ENCODE data around the gene CFD. TPM values are rescaled to one million over a fixed set of nuclear protein-coding genes. Genes with fewer than 3 reads are reported as not detected.

Gene CFD
- total RNA-seq, 2 experiments from 2014 or later, result 2.3 to 2.9 TPM

DNA sequence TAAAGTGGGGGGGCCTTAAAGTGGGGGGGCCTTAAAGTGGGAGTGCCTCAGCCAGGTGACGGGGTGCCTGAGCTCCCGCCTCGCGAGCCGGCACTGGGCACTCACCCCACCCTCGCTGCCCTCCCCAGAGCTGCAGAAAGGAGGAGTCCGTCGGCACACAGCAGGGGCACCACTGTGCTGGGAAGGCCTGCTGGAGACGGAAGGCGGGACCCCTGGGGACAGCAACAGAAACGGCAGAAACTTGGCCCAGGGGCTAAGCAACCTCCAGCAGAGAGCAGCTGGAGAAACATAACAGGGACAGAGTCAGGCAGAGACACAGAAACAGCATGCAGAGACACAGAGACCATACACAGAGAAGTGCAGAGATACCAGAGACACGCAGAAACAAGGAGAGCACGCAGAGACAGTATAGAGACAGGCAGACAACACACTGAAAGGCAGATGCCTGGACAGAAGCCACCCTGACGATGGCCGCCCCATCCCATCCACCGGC, 7.9 kb downstream of the CFD start:
- CTCF ChIA-PET, result interaction anchor here (0.6 kb wide), 1 partner anchor 98 kb away, joined by 3 read pairs; no protein-coding TSS in a partner anchor

GRCh38 chr19:867855-868457, 8.5 kb downstream of the CFD start:
- POLR2A ChIA-PET, result interaction anchor here (1.2 kb wide), 1 partner anchor 41 kb away, joined by 3 read pairs; no protein-coding TSS in a partner anchor

More for the DNA sequence above, 7.9 kb downstream of the CFD start:
- H3K9me3 ChIP-seq (ENCODE audit: control insufficient read depth in 1 of 2, insufficient read depth in 1 of 2, low read length in 2 of 2), result no peaks in the 10 kb centered on the region
- H3K4me3 ChIP-seq (ENCODE audit: low read length), result no peak overlapping the region
- peak overlapping the region; percentile 27 for H3K27ac Mint-ChIP-seq
- H3K9me3 Mint-ChIP-seq, result no peaks in the 10 kb centered on the region
- DNase-seq (no peak), ATAC-seq (ENCODE audit: poor library complexity) (no peak)
- H3K4me3 Mint-ChIP-seq, result no peak overlapping the region
- H3K27me3 ChIP-seq (ENCODE audit: control insufficient read depth in 1 of 2, insufficient read depth in 2 of 2, low read length in 2 of 2), result no peaks in the 10 kb centered on the region
- TF ChIP-seq, protein P1, sequence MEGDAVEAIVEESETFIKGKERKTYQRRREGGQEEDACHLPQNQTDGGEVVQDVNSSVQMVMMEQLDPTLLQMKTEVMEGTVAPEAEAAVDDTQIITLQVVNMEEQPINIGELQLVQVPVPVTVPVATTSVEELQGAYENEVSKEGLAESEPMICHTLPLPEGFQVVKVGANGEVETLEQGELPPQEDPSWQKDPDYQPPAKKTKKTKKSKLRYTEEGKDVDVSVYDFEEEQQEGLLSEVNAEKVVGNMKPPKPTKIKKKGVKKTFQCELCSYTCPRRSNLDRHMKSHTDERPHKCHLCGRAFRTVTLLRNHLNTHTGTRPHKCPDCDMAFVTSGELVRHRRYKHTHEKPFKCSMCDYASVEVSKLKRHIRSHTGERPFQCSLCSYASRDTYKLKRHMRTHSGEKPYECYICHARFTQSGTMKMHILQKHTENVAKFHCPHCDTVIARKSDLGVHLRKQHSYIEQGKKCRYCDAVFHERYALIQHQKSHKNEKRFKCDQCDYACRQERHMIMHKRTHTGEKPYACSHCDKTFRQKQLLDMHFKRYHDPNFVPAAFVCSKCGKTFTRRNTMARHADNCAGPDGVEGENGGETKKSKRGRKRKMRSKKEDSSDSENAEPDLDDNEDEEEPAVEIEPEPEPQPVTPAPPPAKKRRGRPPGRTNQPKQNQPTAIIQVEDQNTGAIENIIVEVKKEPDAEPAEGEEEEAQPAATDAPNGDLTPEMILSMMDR (IDR thresholded peaks at IDR 0.05), result no peak
- POLR2A ChIA-PET, result interaction anchor here (0.8 kb wide), 1 partner anchor 52 kb away, joined by 3 read pairs; no protein-coding TSS in a partner anchor
- peaks cover 23% of the 10 kb centered on the region for H3K36me3 Mint-ChIP-seq (ENCODE audit: low read depth)
- H3K27me3 Mint-ChIP-seq, result no peaks in the 10 kb centered on the region
- H3K27ac ChIP-seq (ENCODE audit: low read depth in 1 of 2, low read length in 2 of 2), result no peak overlapping the region
- H3K36me3 ChIP-seq (ENCODE audit: insufficient read depth, low read length), result peaks cover 37% of the 10 kb centered on the region
- intact Hi-C loops (cut with DNase I, micrococcal nuclease), result no loop called here
- H3K4me1 ChIP-seq (ENCODE audit: insufficient read depth, low read length), result peaks cover 26% of the 10 kb centered on the region
- H3K4me1 Mint-ChIP-seq (ENCODE audit: low read depth), result peaks cover 32% of the 10 kb centered on the region

DNA sequence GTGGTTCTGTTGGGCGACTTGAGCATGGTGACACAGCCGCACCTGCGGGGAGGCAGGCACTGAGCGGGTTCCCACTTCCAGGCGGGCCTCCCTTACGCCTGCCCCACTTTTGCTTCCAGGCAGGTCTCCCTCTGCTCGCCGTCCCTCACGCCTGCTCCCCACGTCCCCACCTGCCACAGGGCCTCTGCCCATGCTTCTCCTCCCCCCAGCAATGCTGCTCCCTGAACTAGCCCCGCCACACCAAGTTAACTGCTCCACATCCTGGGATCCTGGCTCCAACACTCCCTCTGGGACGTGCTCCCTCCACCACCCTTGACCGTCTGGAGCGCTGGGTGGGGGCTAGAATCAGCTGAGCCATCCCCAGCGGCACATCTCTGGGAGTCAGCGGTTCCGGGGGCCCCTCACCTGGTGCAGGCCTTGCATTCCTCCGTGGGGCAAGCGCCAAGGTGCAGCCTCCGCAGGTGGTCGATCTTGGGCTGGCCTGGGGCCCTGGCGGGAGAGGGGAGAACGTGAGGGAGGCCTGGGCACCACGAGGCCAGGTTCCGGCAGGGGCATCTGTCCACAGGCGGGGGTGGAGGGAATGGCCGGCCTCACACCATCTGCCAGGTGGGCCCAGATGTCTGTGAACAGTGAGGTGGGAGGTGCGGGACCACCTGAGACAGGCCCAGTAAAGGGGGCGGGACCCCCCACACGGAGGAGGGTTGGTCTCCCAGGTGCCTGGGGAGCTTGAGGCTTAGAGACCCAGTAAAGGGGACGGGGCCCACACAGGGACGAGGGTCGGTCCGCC, 9.2 kb downstream of the CFD start:
- ATAC-seq (ENCODE audit: poor library complexity), result no peak
- POLR2A ChIA-PET, result interaction anchor here (1.2 kb wide), 1 partner anchor 41 kb away, joined by 3 read pairs; no protein-coding TSS in a partner anchor
- Mint-ChIP-seq H3K27ac (no peak overlapping the region), H3K36me3 (ENCODE audit: low read depth) (peaks cover 28% of the 10 kb centered on the region), H3K4me3 (no peak overlapping the region), H3K4me1 (ENCODE audit: low read depth) (peaks cover 30% of the 10 kb centered on the region), H3K9me3 (no peaks in the 10 kb centered on the region), H3K27me3 (no peaks in the 10 kb centered on the region)
- Histone ChIP-seq H3K4me3 (ENCODE audit: low read length) (no peak overlapping the region), H3K27ac (ENCODE audit: low read depth in 1 of 2, low read length in 2 of 2) (no peak overlapping the region), H3K27me3 (ENCODE audit: control insufficient read depth in 1 of 2, insufficient read depth in 2 of 2, low read length in 2 of 2) (no peaks in the 10 kb centered on the region), H3K36me3 (ENCODE audit: insufficient read depth, low read length) (peaks cover 37% of the 10 kb centered on the region), H3K9me3 (ENCODE audit: control insufficient read depth in 1 of 2, insufficient read depth in 1 of 2, low read length in 2 of 2) (no peaks in the 10 kb centered on the region), H3K4me1 (ENCODE audit: insufficient read depth, low read length) (peaks cover 22% of the 10 kb centered on the region)
- TF ChIP-seq, protein P1 (IDR thresholded peaks at IDR 0.05), result no peak
- CTCF ChIA-PET, result no interaction called here
- no peak for DNase-seq
- intact Hi-C loops (cut with DNase I, micrococcal nuclease), result no loop called here

More at GRCh38 chr19:867855-868457, 8.5 kb downstream of the CFD start:
- no peak for DNase-seq
- no peak for ATAC-seq (ENCODE audit: poor library complexity)
- H3K4me1 ChIP-seq (ENCODE audit: insufficient read depth, low read length), result peaks cover 23% of the 10 kb centered on the region
- H3K4me1 Mint-ChIP-seq (ENCODE audit: low read depth), result peaks cover 32% of the 10 kb centered on the region
- intact Hi-C loops (cut with DNase I, micrococcal nuclease), result no loop called here
- TF ChIP-seq, protein P1 (IDR thresholded peaks at IDR 0.05), result no peak
- H3K4me3 Mint-ChIP-seq, result no peak overlapping the region
- H3K36me3 Mint-ChIP-seq (ENCODE audit: low read depth), result peaks cover 28% of the 10 kb centered on the region
- peaks cover 37% of the 10 kb centered on the region for H3K36me3 ChIP-seq (ENCODE audit: insufficient read depth, low read length)
- no peaks in the 10 kb centered on the region for H3K9me3 ChIP-seq (ENCODE audit: control insufficient read depth in 1 of 2, insufficient read depth in 1 of 2, low read length in 2 of 2)
- H3K27ac Mint-ChIP-seq, result peak overlapping the region; percentile 27
- no peaks in the 10 kb centered on the region for H3K27me3 ChIP-seq (ENCODE audit: control insufficient read depth in 1 of 2, insufficient read depth in 2 of 2, low read length in 2 of 2)
- H3K4me3 ChIP-seq (ENCODE audit: low read length), result no peak overlapping the region
- CTCF ChIA-PET, result no interaction called here
- H3K9me3 Mint-ChIP-seq, result no peaks in the 10 kb centered on the region
- no peak overlapping the region for H3K27ac ChIP-seq (ENCODE audit: low read depth in 1 of 2, low read length in 2 of 2)
- no peaks in the 10 kb centered on the region for H3K27me3 Mint-ChIP-seq
